IPS-15b (cell line): ENCODE measurements around the gene PITX2.
A peak's percentile ranks its signal among the peaks of the same experiment; 100 is the strongest.

Source experiments
- H3K27me3 ChIP-seq: one replicate; pipeline ENCODE4 v1.6.1; 2013; ENCODE audit warnings: low read length; ENCODE audit not compliant: control insufficient read depth, insufficient read depth
- H3K36me3 ChIP-seq: one replicate; pipeline ENCODE4 v1.6.1; 2013; ENCODE audit warnings: low read length; ENCODE audit not compliant: control insufficient read depth, insufficient read depth
- H3K4me1 ChIP-seq: one replicate; pipeline ENCODE4 v1.6.1; 2013; ENCODE audit warnings: mild to moderate bottlenecking, low read length; ENCODE audit not compliant: control insufficient read depth, insufficient read depth
- H3K4me3 ChIP-seq: one replicate; pipeline ENCODE4 v1.5.1; 2013; ENCODE audit warnings: low read depth, low read length
- H3K9ac ChIP-seq: one replicate; pipeline ENCODE4 v1.6.1; 2013; ENCODE audit warnings: low read depth, mild to moderate bottlenecking, low read length
- H3K9me3 ChIP-seq: one replicate; pipeline ENCODE4 v1.6.1; 2013; ENCODE audit warnings: mild to moderate bottlenecking, low read length; ENCODE audit not compliant: control insufficient read depth, insufficient read depth

PITX2 gene

DNA sequence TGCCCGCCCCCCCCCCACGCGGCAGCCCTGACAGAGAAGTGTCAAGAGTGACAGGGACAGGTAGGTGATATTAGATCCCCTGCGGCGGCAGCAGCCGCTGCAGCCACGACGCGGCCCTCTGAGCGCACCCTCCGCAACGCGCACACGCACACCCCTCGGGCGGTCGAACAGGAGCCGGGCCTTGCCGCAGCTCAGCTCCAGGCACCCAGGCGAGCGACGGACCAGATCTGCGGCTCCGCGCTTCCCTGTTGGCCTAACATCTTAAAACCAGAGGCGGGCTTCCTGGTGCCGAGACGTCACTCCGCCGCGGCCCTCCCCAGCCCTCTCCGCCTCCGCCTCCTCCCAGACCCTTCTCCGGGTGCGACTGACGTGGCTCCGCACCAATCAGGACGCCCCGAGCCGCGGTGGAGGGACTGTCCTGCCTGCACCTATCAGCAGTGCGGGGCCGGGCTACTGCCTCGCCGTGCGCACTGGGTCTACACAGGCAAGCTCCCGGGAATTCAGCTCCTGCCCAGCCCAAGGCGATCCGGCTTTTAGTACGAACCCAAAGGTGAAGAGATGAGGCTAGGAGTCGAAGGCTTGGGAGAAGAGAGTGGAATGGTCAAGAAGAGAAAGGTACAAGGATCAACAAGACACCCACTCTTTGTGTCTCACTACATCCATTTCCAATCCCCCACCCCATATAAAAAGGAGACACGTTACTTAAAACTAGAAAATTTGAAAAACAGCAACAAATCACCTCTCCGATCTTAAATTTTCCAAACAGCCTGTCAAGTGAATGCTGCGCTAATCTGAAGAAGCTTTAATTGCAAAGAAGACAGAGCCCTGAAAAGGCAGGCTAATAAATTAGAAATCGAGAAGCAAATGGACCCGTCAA, at the start of gene PITX2:
TSS of gene PITX2 (minus strand) at position 237 of the 877 bp plus-strand sequence. CDS start 617 bp downstream, outside the sequence.
- no peaks in the 10 kb centered on the region for H3K9me3 ChIP-seq
- H3K9ac ChIP-seq = no peak within 1 kb of the TSS
- H3K4me1 ChIP-seq = peaks cover 14% of the 10 kb centered on the region
- H3K4me3 ChIP-seq = peak within 1 kb of the TSS; percentile 63
- H3K27me3 ChIP-seq = peaks cover 95% of the 10 kb centered on the region
- no peaks in the 10 kb centered on the region for H3K36me3 ChIP-seq

DNA sequence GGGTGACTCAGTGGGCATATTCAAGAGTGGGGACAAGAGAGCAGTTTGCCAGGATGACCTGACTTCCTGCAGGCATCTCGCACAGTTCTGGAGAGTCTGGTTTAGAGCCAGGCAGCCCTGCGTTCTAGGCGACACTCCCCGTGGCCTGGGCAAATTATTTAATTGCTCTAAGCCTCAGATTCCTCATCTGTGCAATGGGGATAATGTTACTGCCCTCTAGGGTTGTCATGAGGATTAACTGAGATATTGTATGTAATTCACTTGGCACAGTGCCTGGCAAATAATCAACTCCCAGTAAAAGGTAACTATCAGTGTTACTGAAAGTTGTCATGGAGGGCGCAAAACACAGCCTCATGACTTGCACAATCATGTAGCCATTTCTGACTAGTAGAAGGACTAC, 48.8 kb upstream of the PITX2 start:
- Histone ChIP-seq H3K4me1 (no peaks in the 10 kb centered on the region), H3K4me3 (no peak overlapping the region), H3K27me3 (no peaks in the 10 kb centered on the region), H3K36me3 (no peaks in the 10 kb centered on the region), H3K9me3 (no peaks in the 10 kb centered on the region), H3K9ac (no peak overlapping the region)

DNA sequence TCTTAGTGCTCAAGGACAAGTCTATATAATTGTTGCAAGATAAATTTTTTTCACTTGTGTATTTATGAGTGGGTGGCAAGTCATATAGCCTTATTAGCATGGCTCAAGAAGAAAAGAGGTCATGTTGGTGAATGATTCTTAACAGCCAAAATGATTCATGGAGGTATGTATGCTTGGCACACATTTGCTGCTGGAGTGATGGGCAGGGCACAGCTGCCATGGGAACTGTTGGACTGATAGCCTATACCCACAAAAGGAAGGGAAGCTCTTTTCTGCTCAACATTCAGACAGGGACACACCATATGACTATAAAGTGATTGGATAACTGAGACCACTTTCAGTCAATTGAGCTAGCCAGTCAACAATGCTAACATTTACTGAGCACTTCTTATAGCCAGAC, 46.8 kb upstream of the PITX2 start:
- no peaks in the 10 kb centered on the region for H3K4me1 ChIP-seq
- H3K4me3 ChIP-seq = no peak overlapping the region
- no peak overlapping the region for H3K9ac ChIP-seq
- no peaks in the 10 kb centered on the region for H3K36me3 ChIP-seq
- no peaks in the 10 kb centered on the region for H3K27me3 ChIP-seq
- H3K9me3 ChIP-seq = no peaks in the 10 kb centered on the region

DNA sequence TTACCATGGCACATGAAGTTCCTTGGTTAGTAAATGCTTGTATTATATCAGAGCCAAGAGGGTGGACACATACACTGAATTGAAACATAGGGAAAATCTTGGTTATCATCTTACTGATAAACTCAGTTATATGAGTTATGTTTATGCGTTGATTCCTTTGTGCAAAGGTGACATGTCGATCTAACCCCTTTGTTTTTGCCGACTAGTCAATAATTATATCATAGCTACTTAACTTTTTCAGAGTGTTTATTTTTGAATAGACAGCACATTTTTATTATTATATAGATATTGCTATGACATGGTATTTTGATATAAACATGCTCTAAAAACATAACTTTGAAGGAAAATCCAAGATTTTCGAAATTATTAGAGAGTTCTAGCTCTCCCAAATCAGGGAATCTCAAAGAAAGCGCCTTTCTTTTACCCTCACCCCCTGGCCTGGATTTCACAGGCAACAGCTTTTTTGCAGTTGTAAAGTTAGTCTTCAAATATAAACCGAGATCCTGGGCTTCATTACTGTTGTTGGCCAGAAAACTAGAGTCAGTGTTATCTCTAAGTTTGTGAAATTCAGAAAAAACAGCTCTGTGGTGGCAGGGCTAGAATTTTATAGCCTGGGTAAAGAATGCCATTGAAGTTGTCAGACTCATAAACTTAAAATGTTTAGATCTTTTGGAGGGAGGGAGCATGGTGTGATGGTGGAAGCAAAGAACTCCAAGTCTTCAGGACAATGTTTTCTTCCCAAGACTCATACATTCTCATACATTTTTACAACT, 45.8 kb upstream of the PITX2 start:
- Histone ChIP-seq H3K9me3 (no peaks in the 10 kb centered on the region), H3K9ac (no peak overlapping the region), H3K4me1 (no peaks in the 10 kb centered on the region), H3K27me3 (no peaks in the 10 kb centered on the region), H3K4me3 (no peak overlapping the region), H3K36me3 (no peaks in the 10 kb centered on the region)

DNA sequence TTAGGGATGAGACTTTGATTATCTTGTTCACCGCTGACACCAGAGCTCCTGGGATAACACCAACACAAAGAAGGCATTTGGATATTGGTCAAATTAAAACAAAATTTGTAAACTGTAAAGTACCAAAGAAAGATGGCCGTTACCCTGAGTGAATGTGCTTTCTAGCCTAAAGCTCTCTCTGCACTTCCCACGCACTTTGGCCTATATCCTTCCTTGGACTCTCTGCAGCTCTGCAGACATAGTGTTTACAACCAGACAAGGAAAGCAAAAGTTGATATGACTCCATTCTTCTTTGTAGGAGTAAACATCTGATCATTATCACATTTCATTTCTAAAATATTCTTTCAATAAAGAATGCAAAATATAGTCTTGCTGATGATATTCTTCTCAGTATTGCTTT, 44.8 kb upstream of the PITX2 start:
- H3K36me3 ChIP-seq = no peaks in the 10 kb centered on the region

DNA sequence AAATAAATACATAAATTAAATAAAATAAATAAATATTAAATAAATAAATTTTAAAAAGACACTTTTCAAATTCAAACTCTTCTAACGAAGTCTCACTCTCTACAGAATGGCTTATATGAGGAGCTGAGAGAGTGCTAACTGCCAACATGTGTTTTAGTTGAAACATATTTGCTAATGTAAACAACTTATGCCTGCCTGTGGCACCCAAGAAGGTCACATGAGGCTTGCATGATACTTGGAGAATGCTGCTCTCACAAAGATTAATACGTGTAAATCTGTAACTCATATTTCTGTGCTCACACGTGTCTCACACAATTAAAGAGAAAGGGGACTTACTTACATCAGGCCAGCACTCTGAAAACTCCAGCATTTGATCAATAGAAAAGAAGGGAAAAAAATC, 43.2 kb upstream of the PITX2 start:
- no peaks in the 10 kb centered on the region for H3K27me3 ChIP-seq

More for the DNA sequence above, 44.8 kb upstream of the PITX2 start:
- Histone ChIP-seq H3K9me3 (no peaks in the 10 kb centered on the region), H3K4me1 (no peaks in the 10 kb centered on the region), H3K27me3 (no peaks in the 10 kb centered on the region), H3K4me3 (no peak overlapping the region), H3K9ac (no peak overlapping the region)

DNA sequence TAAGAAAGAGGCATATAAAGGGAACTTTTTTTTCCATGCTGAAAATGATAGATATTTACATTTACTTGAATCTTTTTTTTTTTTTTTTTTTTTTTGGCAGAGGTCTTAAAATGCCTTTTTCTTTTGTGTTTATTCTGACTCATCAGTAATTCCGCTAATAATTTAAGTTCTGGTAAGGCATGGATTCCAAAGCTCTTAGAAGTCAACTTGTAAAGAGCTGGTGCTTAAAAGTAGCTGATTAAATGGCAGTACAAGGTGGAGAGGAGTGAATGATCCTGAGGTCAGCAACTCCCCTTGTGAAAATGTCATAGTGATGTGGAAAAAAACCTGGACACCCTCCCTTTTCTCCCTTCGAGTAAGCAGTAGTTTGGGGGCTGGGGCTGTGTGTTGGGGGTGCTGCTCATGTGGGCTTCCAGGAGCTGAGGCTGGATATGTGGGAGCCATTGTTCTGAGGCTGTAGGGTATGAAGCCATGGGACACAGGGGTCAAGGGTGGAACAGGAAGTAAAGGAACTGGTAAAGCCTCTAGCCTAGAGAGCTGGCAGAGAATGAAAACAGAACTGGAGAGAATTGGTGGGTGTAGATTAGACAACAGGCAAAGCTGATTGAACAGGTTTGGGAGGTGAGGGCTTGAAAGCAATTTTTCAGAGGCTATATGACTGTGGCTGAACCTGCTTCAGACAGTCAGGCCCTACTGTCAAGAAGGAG, 41.0 kb upstream of the PITX2 start:
- no peaks in the 10 kb centered on the region for H3K36me3 ChIP-seq
- no peaks in the 10 kb centered on the region for H3K27me3 ChIP-seq
- H3K9me3 ChIP-seq = no peaks in the 10 kb centered on the region
- H3K4me3 ChIP-seq = no peak overlapping the region
- H3K9ac ChIP-seq = no peak overlapping the region
- H3K4me1 ChIP-seq = no peaks in the 10 kb centered on the region

More for the DNA sequence above, 43.2 kb upstream of the PITX2 start:
- H3K4me1 ChIP-seq = no peaks in the 10 kb centered on the region
- H3K9me3 ChIP-seq = no peaks in the 10 kb centered on the region
- no peaks in the 10 kb centered on the region for H3K36me3 ChIP-seq
- no peak overlapping the region for H3K4me3 ChIP-seq
- H3K9ac ChIP-seq = no peak overlapping the region

DNA sequence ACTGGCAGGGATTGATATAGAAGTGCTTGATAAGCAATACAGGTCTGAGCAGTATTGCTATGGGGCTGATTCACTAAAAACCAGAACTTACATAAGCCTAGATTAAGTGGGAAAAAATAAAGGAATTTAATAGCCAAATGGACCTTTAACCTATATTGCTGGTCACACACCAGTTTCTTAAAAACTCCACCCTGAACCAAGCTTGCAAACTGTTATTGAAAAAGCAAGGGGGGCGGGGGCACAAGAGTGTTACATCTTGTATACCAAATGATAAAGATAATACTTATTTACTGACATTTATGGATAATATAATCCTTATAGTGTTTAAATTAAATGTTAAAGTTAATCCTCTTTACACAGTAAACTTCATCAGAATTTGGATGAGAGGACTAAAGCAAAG, 40.3 kb upstream of the PITX2 start:
- no peaks in the 10 kb centered on the region for H3K36me3 ChIP-seq
- no peaks in the 10 kb centered on the region for H3K9me3 ChIP-seq
- no peak overlapping the region for H3K4me3 ChIP-seq
- no peaks in the 10 kb centered on the region for H3K27me3 ChIP-seq
- no peaks in the 10 kb centered on the region for H3K4me1 ChIP-seq
- no peak overlapping the region for H3K9ac ChIP-seq

DNA sequence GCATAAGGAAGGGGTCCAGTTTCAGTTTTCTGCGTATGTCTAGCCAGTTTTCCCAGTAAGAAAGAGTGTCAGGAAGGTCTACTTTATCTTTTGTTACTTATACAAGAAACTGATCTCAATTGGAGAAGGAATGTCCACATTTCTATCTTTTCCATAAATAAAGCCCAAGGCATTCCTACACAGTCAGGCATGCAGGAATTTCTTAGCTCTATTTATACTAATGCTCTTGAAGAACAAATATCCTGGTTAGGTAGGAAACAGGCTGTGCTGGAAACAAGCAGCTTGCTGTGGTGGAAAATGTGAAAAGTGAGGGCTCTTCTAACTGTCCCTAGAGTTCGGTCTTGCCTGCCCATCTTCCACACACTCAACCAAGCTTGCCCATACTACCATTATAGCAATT, 37.9 kb upstream of the PITX2 start:
- Histone ChIP-seq H3K36me3 (no peaks in the 10 kb centered on the region), H3K9me3 (no peaks in the 10 kb centered on the region), H3K4me1 (no peaks in the 10 kb centered on the region), H3K4me3 (no peak overlapping the region), H3K27me3 (no peaks in the 10 kb centered on the region), H3K9ac (peak overlapping the region; percentile 3)

DNA sequence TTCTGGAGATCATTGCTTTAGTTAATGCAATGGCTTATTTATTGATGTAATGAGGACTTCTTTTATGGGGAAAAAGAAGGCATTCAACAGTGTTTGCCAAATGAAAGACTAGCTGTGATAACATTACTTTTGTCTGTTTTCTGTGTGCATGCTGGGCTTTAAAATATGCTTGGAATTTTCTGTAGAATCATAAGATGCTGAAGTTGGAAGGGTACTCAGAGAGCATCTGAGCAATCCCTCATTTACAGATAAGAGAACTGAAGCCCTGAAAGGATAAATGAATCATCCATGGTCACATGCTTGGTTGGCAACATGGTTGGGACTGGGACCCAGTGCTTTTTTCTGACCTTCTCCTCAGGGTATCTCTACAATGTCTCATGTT, 31.4 kb upstream of the PITX2 start:
- Histone ChIP-seq H3K9ac (no peak overlapping the region), H3K4me1 (no peaks in the 10 kb centered on the region), H3K9me3 (no peaks in the 10 kb centered on the region), H3K27me3 (no peaks in the 10 kb centered on the region), H3K36me3 (no peaks in the 10 kb centered on the region), H3K4me3 (no peak overlapping the region)

DNA sequence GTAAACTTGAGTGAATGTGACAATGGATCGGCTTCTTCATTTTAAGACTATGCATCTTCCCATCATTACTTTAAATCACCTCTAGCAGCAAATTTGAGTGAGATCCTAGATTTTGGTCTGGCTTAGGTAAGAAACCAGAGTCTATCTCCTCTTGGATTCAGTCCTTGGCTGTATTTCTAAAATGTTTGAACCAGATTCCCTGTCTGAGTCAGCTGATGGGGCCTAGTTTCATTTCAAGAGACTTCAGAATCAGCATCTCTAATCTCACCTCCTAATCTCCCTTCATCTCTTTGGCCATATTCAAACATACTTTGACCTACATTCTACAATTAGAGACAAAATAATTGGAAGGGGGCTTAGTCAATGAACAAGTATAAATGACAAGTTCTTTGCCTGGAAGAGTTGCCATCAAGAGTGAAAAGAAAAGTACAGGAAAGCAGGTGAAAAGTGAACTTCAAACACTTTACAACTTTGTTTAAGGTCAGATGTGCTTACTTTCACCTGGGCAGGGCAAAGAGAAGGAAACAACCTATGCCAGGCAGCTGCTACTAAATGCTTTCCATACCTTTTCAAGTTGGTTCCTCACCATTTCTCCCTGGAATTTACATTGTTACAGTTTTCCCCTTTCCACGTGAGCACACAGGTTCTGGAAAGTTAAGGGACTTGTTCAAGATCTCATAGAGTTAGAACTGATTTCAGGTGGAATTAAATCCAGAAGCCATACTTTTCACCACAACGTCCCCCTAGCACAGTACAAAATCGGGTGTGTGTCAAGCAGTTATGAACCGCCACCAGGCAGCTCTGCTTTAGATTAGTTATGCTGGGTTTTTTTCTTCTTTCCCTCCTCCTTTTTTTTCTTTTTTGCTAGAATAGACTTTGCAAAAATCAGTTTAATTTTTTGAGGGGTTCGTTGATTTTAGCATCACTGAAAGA, 30.7 kb upstream of the PITX2 start:
- H3K9me3 ChIP-seq = no peaks in the 10 kb centered on the region
- H3K36me3 ChIP-seq = no peaks in the 10 kb centered on the region
- no peak overlapping the region for H3K9ac ChIP-seq
- H3K27me3 ChIP-seq = no peaks in the 10 kb centered on the region
- H3K4me3 ChIP-seq = no peak overlapping the region
- no peaks in the 10 kb centered on the region for H3K4me1 ChIP-seq
